Measurements from ENCODE around the gene SPP2. TPM values are rescaled to one million over a fixed set of nuclear protein-coding genes. Genes with fewer than 3 reads are reported as not detected.

Gene SPP2
- total RNA-seq, 2 donors from 2014 or later = not detected

DNA sequence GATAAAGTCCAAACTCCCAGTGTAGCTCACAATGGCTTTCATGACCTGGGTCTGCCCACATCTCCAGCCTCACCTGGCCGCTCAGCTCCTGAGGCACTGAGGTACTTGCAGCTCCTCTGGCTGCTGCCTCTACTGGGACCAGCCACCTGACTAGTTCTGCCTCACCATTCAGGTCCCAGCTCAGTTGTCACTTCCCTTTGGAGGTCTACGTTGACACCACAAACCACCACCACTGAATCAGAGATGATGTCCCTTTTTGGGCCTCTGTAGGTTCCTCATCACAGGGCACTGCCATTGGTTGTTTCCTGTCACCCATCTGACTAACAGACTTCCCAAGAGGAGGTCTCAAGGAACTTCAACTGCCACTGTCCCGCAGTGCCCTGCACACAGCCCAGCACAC, 21.2 kb downstream of the SPP2 start:
- TF ChIP-seq, protein P1, sequence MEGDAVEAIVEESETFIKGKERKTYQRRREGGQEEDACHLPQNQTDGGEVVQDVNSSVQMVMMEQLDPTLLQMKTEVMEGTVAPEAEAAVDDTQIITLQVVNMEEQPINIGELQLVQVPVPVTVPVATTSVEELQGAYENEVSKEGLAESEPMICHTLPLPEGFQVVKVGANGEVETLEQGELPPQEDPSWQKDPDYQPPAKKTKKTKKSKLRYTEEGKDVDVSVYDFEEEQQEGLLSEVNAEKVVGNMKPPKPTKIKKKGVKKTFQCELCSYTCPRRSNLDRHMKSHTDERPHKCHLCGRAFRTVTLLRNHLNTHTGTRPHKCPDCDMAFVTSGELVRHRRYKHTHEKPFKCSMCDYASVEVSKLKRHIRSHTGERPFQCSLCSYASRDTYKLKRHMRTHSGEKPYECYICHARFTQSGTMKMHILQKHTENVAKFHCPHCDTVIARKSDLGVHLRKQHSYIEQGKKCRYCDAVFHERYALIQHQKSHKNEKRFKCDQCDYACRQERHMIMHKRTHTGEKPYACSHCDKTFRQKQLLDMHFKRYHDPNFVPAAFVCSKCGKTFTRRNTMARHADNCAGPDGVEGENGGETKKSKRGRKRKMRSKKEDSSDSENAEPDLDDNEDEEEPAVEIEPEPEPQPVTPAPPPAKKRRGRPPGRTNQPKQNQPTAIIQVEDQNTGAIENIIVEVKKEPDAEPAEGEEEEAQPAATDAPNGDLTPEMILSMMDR (IDR thresholded peaks at IDR 0.05) = no peak
- no peak overlapping the region for H3K4me3 ChIP-seq
- no peaks in the 10 kb centered on the region for H3K36me3 ChIP-seq
- H3K4me1 ChIP-seq = no peaks in the 10 kb centered on the region
- H3K27me3 ChIP-seq = no peaks in the 10 kb centered on the region
- H3K9me3 ChIP-seq = no peaks in the 10 kb centered on the region
- no peak overlapping the region for H3K27ac ChIP-seq
- DNase-seq (ENCODE audit: low spot score) = no peak

DNA sequence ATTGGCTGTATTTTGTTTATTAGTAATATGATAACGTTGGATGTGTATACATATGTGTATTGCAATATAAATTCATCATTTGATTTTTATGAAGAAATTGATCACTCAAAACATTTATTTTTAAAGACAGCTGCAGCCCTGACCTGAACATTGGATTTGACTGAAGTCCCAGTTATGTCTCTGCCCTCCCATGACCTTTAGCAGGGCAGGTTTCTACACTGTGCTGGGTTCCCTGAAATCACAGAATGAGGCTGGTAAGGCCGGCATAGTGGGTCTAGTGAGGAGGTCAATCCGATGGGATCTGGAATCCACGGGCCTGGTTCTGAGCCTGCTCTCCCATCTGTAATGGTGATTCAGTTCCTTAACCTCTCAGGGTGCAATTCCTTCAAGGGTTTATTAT, 22.0 kb downstream of the SPP2 start:
- Histone ChIP-seq H3K9me3 (no peaks in the 10 kb centered on the region), H3K4me3 (no peak overlapping the region), H3K36me3 (no peaks in the 10 kb centered on the region), H3K4me1 (no peaks in the 10 kb centered on the region), H3K27me3 (no peaks in the 10 kb centered on the region), H3K27ac (no peak overlapping the region)
- DNase-seq (ENCODE audit: low spot score) = no peak
- TF ChIP-seq, protein P1 (IDR thresholded peaks at IDR 0.05) = no peak

DNA sequence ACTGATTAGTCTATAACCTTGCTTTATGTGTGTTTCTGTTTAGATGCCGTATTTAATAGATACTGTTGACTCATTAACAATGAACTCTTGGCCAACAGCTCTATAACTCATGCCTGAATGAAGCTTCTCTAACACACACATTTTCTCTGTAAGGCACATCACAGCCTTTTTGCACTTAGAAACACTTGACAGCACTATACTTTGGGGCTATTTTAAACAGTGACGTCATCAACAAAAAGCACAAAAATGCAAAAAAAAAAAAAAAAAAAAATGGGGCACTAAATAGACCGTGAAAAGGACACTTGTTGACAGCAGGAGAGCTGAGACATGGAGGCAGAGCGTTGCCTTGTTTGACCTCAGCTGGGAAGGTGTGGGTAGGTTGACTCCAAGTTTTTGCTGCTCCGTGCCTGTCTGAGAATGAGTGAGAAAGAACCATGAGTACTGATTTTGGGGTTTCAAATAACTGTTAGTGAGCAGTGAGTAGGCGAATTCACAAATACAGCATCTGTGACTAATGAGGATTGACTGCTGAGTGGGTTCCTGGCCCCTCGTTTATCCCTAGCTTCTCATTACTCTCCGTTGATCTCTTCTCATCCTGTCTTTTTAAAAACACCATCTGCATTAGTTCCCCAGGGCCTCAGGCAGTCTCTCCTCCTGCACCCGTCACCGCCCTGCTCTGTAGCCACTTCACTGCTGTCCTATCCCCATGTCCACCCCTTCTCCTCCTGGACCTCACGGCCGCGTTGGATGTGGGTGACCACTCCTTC, 24.4 kb downstream of the SPP2 start:
- no peaks in the 10 kb centered on the region for H3K27me3 ChIP-seq
- no peak overlapping the region for H3K27ac ChIP-seq
- H3K36me3 ChIP-seq = no peaks in the 10 kb centered on the region
- H3K4me1 ChIP-seq = no peaks in the 10 kb centered on the region
- no peaks in the 10 kb centered on the region for H3K9me3 ChIP-seq
- TF ChIP-seq, protein P1 (IDR thresholded peaks at IDR 0.05) = no peak
- DNase-seq (ENCODE audit: low spot score) = no peak
- no peak overlapping the region for H3K4me3 ChIP-seq

DNA sequence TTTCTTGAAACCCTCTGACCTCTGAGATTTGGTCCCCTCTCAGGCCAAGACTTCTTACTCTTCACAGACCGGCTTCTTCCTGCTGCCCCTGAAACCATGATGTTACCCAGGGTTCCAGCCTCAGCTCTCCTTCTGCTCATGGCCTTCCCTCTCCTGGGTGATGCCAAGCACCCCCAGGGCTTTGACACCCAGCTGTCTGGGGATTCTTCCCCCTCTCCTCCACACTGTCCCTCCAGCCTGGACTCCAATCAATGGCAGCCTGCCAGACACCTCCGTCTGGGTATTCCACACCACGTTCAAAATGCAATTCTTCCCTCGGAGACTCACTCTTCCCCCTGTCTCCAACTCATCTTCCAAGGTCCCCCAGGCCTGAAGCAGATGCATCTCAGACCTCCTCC, 25.0 kb downstream of the SPP2 start:
- Histone ChIP-seq H3K27ac (no peak overlapping the region), H3K4me3 (no peak overlapping the region), H3K27me3 (no peaks in the 10 kb centered on the region), H3K36me3 (no peaks in the 10 kb centered on the region), H3K4me1 (no peaks in the 10 kb centered on the region), H3K9me3 (no peaks in the 10 kb centered on the region)
- TF ChIP-seq, protein P1 (IDR thresholded peaks at IDR 0.05) = no peak
- no peak for DNase-seq (ENCODE audit: low spot score)

DNA sequence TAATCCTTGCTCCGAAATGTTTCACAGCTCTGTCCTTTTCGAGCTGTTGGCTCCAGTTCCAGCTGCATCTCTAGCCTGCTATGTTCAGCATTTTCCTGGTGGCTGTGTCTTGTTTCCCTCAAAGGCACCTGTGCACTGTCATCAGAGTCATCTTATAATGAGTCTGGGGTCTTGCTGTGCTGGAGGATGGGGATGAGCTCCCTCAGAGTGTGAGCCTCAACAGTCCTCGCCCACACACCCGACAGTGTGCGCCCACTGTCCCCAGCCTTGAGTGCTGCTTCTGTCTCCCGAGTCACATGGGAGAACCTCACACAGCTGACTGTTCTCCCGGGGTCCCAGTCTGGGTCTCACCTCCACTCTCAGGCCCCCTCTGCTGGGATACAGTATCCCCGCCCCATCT, 25.4 kb downstream of the SPP2 start:
- no peak for DNase-seq (ENCODE audit: low spot score)
- H3K27ac ChIP-seq = no peak overlapping the region
- no peaks in the 10 kb centered on the region for H3K36me3 ChIP-seq
- H3K9me3 ChIP-seq = no peaks in the 10 kb centered on the region
- TF ChIP-seq, protein P1 (IDR thresholded peaks at IDR 0.05) = no peak
- H3K4me3 ChIP-seq = no peak overlapping the region
- H3K4me1 ChIP-seq = no peaks in the 10 kb centered on the region
- H3K27me3 ChIP-seq = no peaks in the 10 kb centered on the region

DNA sequence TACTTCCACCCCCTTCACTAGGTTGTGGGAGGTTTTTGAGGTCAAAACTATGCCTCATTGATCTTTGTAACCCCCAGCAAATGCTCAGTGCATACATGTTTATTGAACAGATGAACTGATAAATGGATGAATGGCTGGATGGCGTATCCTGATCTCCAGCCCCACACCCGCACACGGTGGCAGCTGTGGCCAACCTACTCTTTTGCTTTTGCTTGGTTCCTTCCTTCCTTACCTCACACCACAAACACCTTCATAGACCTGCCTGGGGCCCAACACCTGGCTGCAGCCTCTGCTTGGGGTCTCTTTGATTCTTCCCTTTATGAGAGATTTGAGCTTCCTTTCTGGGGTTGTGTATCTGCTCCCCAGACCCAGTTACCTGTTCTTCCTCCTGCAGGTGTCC, 25.9 kb downstream of the SPP2 start:
- no peak for DNase-seq (ENCODE audit: low spot score)
- Histone ChIP-seq H3K27ac (no peak overlapping the region), H3K4me1 (no peaks in the 10 kb centered on the region), H3K27me3 (no peaks in the 10 kb centered on the region), H3K9me3 (no peaks in the 10 kb centered on the region), H3K36me3 (no peaks in the 10 kb centered on the region), H3K4me3 (no peak overlapping the region)
- TF ChIP-seq, protein P1 (IDR thresholded peaks at IDR 0.05) = no peak

Data from right atrium auricular region (tissue), 2 donors.